Measurements from ENCODE around the gene SMLR1. TPM values are rescaled to one million over a fixed set of nuclear protein-coding genes. Genes with fewer than 3 reads are reported as not detected.

The SMLR1 gene
- total RNA-seq: not detected

GRCh38 chr6:130827247-130828149, at the start of gene SMLR1:
SMLR1 (plus strand) TSS chr6:130827406; CDS start chr6:130827414, 8 bp downstream.
- CTCF ChIA-PET: no interaction called here
- Mint-ChIP-seq H3K9me3 (ENCODE audit: insufficient read depth) (no peaks in the 10 kb centered on the region), H3K36me3 (ENCODE audit: low read depth) (no peaks in the 10 kb centered on the region)

GRCh38 chr6:130778946-130779657, 48.1 kb upstream of the SMLR1 start:
- H3K27me3 Mint-ChIP-seq (ENCODE audit: low read depth): no peaks in the 10 kb centered on the region
- CTCF ChIA-PET: interaction anchor here (0.7 to 0.9 kb wide), 2 partner anchors 63 to 81 kb away, joined by 3 read pairs; no protein-coding TSS in a partner anchor
- H3K9me3 Mint-ChIP-seq (ENCODE audit: insufficient read depth): peaks cover 22% of the 10 kb centered on the region
- H3K36me3 Mint-ChIP-seq (ENCODE audit: low read depth): peaks cover 20% of the 10 kb centered on the region
- no peak overlapping the region for H3K27ac Mint-ChIP-seq
- DNase-seq (peak; percentile 37), ATAC-seq (no peak)
- POLR2A ChIA-PET: no interaction called here
- peaks cover 60% of the 10 kb centered on the region for H3K4me1 Mint-ChIP-seq (ENCODE audit: low read depth)
- peak overlapping the region; percentile 23 for H3K4me3 Mint-ChIP-seq

More at GRCh38 chr6:130827247-130828149, at the start of gene SMLR1:
- H3K4me1 Mint-ChIP-seq (ENCODE audit: low read depth): peaks cover 9% of the 10 kb centered on the region
- POLR2A ChIA-PET: no interaction called here
- no peak within 1 kb of the TSS for H3K27ac Mint-ChIP-seq
- H3K27me3 Mint-ChIP-seq (ENCODE audit: low read depth): peaks cover under 1% of the 10 kb centered on the region
- no peak for DNase-seq
- ATAC-seq: no peak
- no peak within 1 kb of the TSS for H3K4me3 Mint-ChIP-seq

DNA sequence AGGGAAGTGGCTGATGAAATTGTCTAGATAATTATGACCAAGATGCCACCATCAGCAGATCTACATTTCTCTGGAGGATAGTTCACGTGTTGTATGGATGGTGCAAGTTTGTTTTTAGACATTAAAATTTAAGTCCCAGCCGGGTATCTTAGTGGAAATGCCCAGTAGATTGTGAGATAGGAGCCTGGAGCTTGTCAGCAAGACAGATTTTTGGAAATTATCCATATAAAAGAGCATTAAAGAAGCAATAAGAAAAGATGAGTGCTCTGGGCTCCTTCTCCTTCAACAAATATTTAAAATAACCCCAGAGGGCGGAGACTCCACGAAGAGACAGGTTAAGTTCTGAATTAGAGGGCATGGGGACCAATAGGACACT, 47.6 kb upstream of the SMLR1 start:
- Mint-ChIP-seq H3K4me1 (ENCODE audit: low read depth) (peaks cover 63% of the 10 kb centered on the region), H3K4me3 (no peak overlapping the region), H3K36me3 (ENCODE audit: low read depth) (peaks cover 20% of the 10 kb centered on the region), H3K27ac (no peak overlapping the region), H3K27me3 (ENCODE audit: low read depth) (no peaks in the 10 kb centered on the region), H3K9me3 (ENCODE audit: insufficient read depth) (peaks cover 22% of the 10 kb centered on the region)
- CTCF ChIA-PET: no interaction called here
- ATAC-seq: no peak
- POLR2A ChIA-PET: no interaction called here
- no peak for DNase-seq

DNA sequence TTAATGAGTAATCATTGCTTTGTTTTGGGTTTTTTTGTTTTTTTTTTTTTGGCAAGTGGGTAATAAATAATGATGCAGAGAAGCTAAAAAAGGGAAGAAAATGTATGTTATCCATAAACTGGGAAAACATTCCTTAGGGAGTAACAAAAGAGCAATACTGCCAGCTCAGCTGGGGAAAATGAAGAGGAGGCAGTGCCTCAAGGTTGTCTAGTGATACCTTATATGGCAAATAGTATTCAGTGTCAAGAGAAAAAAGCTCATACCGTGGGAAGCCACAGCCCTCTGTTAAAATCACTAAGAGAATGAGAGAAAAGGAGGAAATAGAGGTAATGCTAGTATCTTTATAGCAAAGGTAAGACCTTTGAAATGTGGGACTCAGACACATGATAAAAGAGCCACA, 47.1 kb upstream of the SMLR1 start:
- CTCF ChIA-PET: no interaction called here
- POLR2A ChIA-PET: no interaction called here
- Mint-ChIP-seq H3K36me3 (ENCODE audit: low read depth) (peaks cover 20% of the 10 kb centered on the region), H3K4me3 (no peak overlapping the region), H3K27me3 (ENCODE audit: low read depth) (no peaks in the 10 kb centered on the region), H3K4me1 (ENCODE audit: low read depth) (peaks cover 63% of the 10 kb centered on the region), H3K9me3 (ENCODE audit: insufficient read depth) (peaks cover 22% of the 10 kb centered on the region), H3K27ac (no peak overlapping the region)
- no peak for DNase-seq
- no peak for ATAC-seq

DNA sequence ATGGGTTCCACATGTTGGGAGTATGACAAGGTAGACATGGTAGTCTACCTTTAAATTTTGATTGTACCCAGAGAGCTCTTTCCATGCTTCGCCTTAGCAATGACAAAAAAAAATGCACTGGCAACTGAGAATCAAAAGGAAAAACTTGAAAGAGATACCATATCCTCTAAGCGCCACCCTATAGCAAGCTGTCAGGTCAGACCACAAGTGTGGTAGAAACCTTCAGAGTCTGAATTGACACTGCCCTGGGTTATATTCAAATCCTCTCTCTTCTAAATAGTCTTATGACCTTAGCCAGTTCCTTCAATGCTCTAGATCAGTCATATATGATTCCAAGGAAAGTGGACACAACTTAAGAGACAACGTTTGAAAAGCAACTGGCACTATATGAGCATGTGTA, 45.6 kb upstream of the SMLR1 start:
- Mint-ChIP-seq H3K36me3 (ENCODE audit: low read depth) (peaks cover 20% of the 10 kb centered on the region), H3K27me3 (ENCODE audit: low read depth) (no peaks in the 10 kb centered on the region), H3K4me3 (no peak overlapping the region), H3K27ac (peak overlapping the region; percentile 68), H3K4me1 (ENCODE audit: low read depth) (peaks cover 55% of the 10 kb centered on the region), H3K9me3 (ENCODE audit: insufficient read depth) (peaks cover 22% of the 10 kb centered on the region)
- ChIA-PET POLR2A (no interaction called here), CTCF (interaction anchor here (0.7 to 0.9 kb wide), 2 partner anchors 10 to 83 kb away, joined by 3 to 4 read pairs; no protein-coding TSS in a partner anchor)
- peak; percentile 59 for DNase-seq
- ATAC-seq: peak; percentile 89

- H3K27ac Mint-ChIP-seq: no peak overlapping the region
Measured at GRCh38 chr6:130783416-130784107, 43.6 kb upstream of the SMLR1 start.

DNA sequence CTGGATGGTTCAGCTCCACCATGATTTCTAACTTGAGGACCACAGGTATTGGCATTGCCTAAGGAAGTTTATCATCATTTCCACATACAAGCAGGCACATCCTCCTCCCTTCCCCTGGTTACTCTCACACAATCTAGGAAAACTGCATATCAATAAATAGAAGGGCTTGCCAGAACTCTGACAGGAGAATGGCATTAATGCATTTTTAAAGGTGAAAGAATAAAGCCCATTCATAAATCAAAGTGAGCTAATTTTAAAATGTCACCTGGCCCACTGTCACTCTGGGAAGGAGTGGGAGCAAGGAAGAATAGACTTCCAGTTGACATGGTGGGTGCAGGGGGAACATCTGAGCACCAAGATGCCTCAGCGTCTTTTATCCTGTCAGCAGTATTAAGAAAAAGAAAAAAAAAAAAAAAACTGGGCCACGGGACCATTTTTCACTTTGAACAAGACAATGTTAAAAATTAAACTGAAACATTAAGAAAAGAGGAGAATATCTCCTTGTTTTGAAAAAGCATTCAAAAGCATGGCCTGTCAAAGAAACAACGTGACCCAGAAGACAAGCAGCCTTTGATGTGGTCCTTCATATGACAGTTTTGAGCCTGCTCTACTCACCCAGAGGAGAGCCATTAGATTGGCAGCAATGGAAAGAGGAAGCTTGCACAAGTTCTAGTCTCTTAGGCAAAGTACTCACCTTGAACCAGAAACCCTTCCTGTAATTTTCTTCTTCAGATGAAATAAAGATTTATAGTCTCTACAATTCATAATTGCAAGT, 39.3 kb upstream of the SMLR1 start:
- POLR2A ChIA-PET: no interaction called here
- H3K4me1 Mint-ChIP-seq (ENCODE audit: low read depth): peaks cover 8% of the 10 kb centered on the region
- no peak overlapping the region for H3K27ac Mint-ChIP-seq
- no peak for DNase-seq
- H3K9me3 Mint-ChIP-seq (ENCODE audit: insufficient read depth): peaks cover 3% of the 10 kb centered on the region
- CTCF ChIA-PET: no interaction called here
- H3K4me3 Mint-ChIP-seq: no peak overlapping the region
- ATAC-seq: no peak
- no peaks in the 10 kb centered on the region for H3K36me3 Mint-ChIP-seq (ENCODE audit: low read depth)
- H3K27me3 Mint-ChIP-seq (ENCODE audit: low read depth): peaks cover 2% of the 10 kb centered on the region

More at GRCh38 chr6:130783416-130784107, 43.6 kb upstream of the SMLR1 start:
- no peak for DNase-seq
- H3K36me3 Mint-ChIP-seq (ENCODE audit: low read depth): peaks cover 20% of the 10 kb centered on the region
- ATAC-seq: no peak
- H3K4me1 Mint-ChIP-seq (ENCODE audit: low read depth): peaks cover 48% of the 10 kb centered on the region
- peaks cover 22% of the 10 kb centered on the region for H3K9me3 Mint-ChIP-seq (ENCODE audit: insufficient read depth)
- H3K4me3 Mint-ChIP-seq: no peak overlapping the region
- no peaks in the 10 kb centered on the region for H3K27me3 Mint-ChIP-seq (ENCODE audit: low read depth)
- CTCF ChIA-PET: interaction anchor here (0.9 kb wide), 1 partner anchor 84 kb away, joined by 3 read pairs; no protein-coding TSS in a partner anchor
- POLR2A ChIA-PET: no interaction called here

- no peaks in the 10 kb centered on the region for H3K36me3 Mint-ChIP-seq (ENCODE audit: low read depth)
- peaks cover 2% of the 10 kb centered on the region for H3K27me3 Mint-ChIP-seq (ENCODE audit: low read depth)
- H3K27ac Mint-ChIP-seq: no peak overlapping the region
- no peaks in the 10 kb centered on the region for H3K9me3 Mint-ChIP-seq (ENCODE audit: insufficient read depth)
- CTCF ChIA-PET: no interaction called here
- H3K4me3 Mint-ChIP-seq: no peak overlapping the region
- POLR2A ChIA-PET: no interaction called here
- H3K4me1 Mint-ChIP-seq (ENCODE audit: low read depth): peaks cover 8% of the 10 kb centered on the region
- no peak for DNase-seq
- no peak for ATAC-seq
Measured at GRCh38 chr6:130788954-130789353, 38.3 kb upstream of the SMLR1 start.

- H3K9me3 Mint-ChIP-seq (ENCODE audit: insufficient read depth): no peaks in the 10 kb centered on the region
- POLR2A ChIA-PET: no interaction called here
- peaks cover 2% of the 10 kb centered on the region for H3K27me3 Mint-ChIP-seq (ENCODE audit: low read depth)
- H3K4me3 Mint-ChIP-seq: no peak overlapping the region
- H3K4me1 Mint-ChIP-seq (ENCODE audit: low read depth): no peaks in the 10 kb centered on the region
- ATAC-seq (no peak), DNase-seq (no peak)
- CTCF ChIA-PET: interaction anchor here (1.0 kb wide), 1 partner anchor 67 kb away, joined by 3 read pairs; no protein-coding TSS in a partner anchor
- no peak overlapping the region for H3K27ac Mint-ChIP-seq
- no peaks in the 10 kb centered on the region for H3K36me3 Mint-ChIP-seq (ENCODE audit: low read depth)
Measured at GRCh38 chr6:130794010-130794697, 33.1 kb upstream of the SMLR1 start.

DNA sequence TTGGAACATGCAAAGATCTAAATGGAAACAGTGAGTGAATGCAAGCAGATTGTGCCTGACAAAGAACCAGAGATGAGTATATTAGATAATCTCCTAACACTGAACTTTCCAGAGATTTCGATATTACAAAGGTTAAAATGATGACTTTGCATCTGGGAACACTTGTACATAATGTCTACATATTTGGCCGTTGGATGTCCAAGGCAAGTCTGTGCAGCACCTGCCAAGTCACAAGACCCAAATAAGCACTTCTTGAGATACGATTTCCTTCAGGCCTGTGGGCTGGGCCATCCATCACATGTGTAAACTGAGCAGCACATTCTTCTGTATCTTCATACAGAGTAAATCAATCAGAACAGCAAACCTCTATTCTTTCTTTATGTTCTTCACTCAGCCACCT, 32.5 kb upstream of the SMLR1 start:
- Mint-ChIP-seq H3K4me3 (no peak overlapping the region), H3K27ac (no peak overlapping the region), H3K9me3 (ENCODE audit: insufficient read depth) (no peaks in the 10 kb centered on the region), H3K4me1 (ENCODE audit: low read depth) (no peaks in the 10 kb centered on the region), H3K36me3 (ENCODE audit: low read depth) (no peaks in the 10 kb centered on the region), H3K27me3 (ENCODE audit: low read depth) (peaks cover 2% of the 10 kb centered on the region)
- DNase-seq (no peak), ATAC-seq (no peak)
- POLR2A ChIA-PET: interaction anchor here (1.0 kb wide), 1 partner anchor 101 kb away, joined by 3 read pairs; no protein-coding TSS in a partner anchor
- CTCF ChIA-PET: interaction anchor here (1.0 kb wide), 1 partner anchor 68 kb away, joined by 3 read pairs; no protein-coding TSS in a partner anchor

Measured in activated CD8-positive, alpha-beta T cell treated with anti-CD3 and anti-CD28 coated beads, Interleukin-2, amount 10 ng/mL, durations not matched to agents 7 days and 5 days (primary cell).